Measurements from ENCODE around the gene PRR20E. TPM values are rescaled to one million over a fixed set of nuclear protein-coding genes. Genes with fewer than 3 reads are reported as not detected.
"Not testable (repeated sequence)": the region's sequence is repeated elsewhere in the genome, so short reads cannot be mapped to it uniquely, and the experiment has no call there.

The PRR20E gene
- not detected in 2 replicates for total RNA-seq (2014; rRNA removed; shearing (Covaris generic))
- polyA plus RNA-seq (2015; cell fraction: cytosol; rRNA removed) = not detected in 2 replicates
- not detected in 2 replicates for polyA plus RNA-seq (2015; cell fraction: nucleus; rRNA removed)

- not testable (repeated sequence) for DNase-seq (ENCODE audit: low read depth)
These were observed at the start of gene PRR20E for GRCh38 chr13:57166897-57167296. TSS of gene PRR20E (plus strand) at chr13:57167197. CDS start at chr13:57167584, 387 bp downstream.

- peak; percentile 23 for DNase-seq (ENCODE audit: low read depth)
These were observed 43.3 kb upstream of the PRR20E start for GRCh38 chr13:57123681-57124080.

- DNase-seq (ENCODE audit: low read depth) = peak; percentile 38
These were observed 38.1 kb upstream of the PRR20E start for GRCh38 chr13:57128909-57129308.

- no peak for DNase-seq (ENCODE audit: low read depth)
These were observed 30.9 kb upstream of the PRR20E start for GRCh38 chr13:57136093-57136492.

GRCh38 chr13:57137585-57137984 is 29.4 kb upstream of the PRR20E start:
- no peak for DNase-seq (ENCODE audit: low read depth)

GRCh38 chr13:57138988-57139387 is 28.0 kb upstream of the PRR20E start:
- DNase-seq (ENCODE audit: low read depth) = no peak

GRCh38 chr13:57139781-57140180 is 27.2 kb upstream of the PRR20E start:
- not testable (repeated sequence) for DNase-seq (ENCODE audit: low read depth)

GRCh38 chr13:57140235-57140968 is 26.6 kb upstream of the PRR20E start, which contains the start of gene PRR20A:
TSS of gene PRR20A (plus strand) at chr13:57140918. CDS start at chr13:57141305, 387 bp downstream.
- not testable (repeated sequence) for DNase-seq (ENCODE audit: low read depth)

- DNase-seq (ENCODE audit: low read depth) = not testable (repeated sequence)
These were observed 19.8 kb upstream of the PRR20E start, which contains the start of gene PRR20B for GRCh38 chr13:57147188-57147587. TSS of gene PRR20B (plus strand) at chr13:57147488. CDS start at chr13:57147875, 387 bp downstream.

GRCh38 chr13:57148106-57148505 is 18.9 kb upstream of the PRR20E start:
- DNase-seq (ENCODE audit: low read depth) = not testable (repeated sequence)

GRCh38 chr13:57153761-57154160 is 13.2 kb upstream of the PRR20E start, which contains the start of gene PRR20C:
TSS of gene PRR20C (plus strand) at chr13:57154061. CDS start at chr13:57154448, 387 bp downstream.
- DNase-seq (ENCODE audit: low read depth) = not testable (repeated sequence)

- not testable (repeated sequence) for DNase-seq (ENCODE audit: low read depth)
These were observed 6.7 kb upstream of the PRR20E start, which contains the start of gene PRR20D for GRCh38 chr13:57160332-57160731. TSS of gene PRR20D (plus strand) at chr13:57160632. CDS start at chr13:57161019, 387 bp downstream.

- no peak for DNase-seq (ENCODE audit: low read depth)
These were observed 24.7 kb downstream of the PRR20E start for GRCh38 chr13:57191667-57192066.

- DNase-seq (ENCODE audit: low read depth) = no peak
These were observed 46.0 kb downstream of the PRR20E start for GRCh38 chr13:57212989-57213388.

Small RNA genes within 50 kb of the gene (small RNA-seq; reads per million reads assigned to genes)
- gene PRR20FP = not detected

Other genes starting within 250 kb of the PRR20E start
- gene PRR20A, start 26.3 kb upstream of the PRR20E start, total RNA-seq (2014; rRNA removed; shearing (Covaris generic)) = not detected in 2 replicates
- gene PRR20B, start 19.7 kb upstream of the PRR20E start, total RNA-seq (2014; rRNA removed; shearing (Covaris generic)) = not detected in 2 replicates
- gene PRR20C, start 13.1 kb upstream of the PRR20E start, total RNA-seq (2014; rRNA removed; shearing (Covaris generic)) = not detected in 2 replicates
- not detected in 2 replicates for gene PRR20D, start 6.6 kb upstream of the PRR20E start, total RNA-seq (2014; rRNA removed; shearing (Covaris generic))